Measurements from ENCODE around the gene EPHA8. TPM values are rescaled to one million over a fixed set of nuclear protein-coding genes. Genes with fewer than 3 reads are reported as not detected.

The EPHA8 gene
- polyA plus RNA-seq (ENCODE audit: insufficient read length), result 0.05 TPM

DNA sequence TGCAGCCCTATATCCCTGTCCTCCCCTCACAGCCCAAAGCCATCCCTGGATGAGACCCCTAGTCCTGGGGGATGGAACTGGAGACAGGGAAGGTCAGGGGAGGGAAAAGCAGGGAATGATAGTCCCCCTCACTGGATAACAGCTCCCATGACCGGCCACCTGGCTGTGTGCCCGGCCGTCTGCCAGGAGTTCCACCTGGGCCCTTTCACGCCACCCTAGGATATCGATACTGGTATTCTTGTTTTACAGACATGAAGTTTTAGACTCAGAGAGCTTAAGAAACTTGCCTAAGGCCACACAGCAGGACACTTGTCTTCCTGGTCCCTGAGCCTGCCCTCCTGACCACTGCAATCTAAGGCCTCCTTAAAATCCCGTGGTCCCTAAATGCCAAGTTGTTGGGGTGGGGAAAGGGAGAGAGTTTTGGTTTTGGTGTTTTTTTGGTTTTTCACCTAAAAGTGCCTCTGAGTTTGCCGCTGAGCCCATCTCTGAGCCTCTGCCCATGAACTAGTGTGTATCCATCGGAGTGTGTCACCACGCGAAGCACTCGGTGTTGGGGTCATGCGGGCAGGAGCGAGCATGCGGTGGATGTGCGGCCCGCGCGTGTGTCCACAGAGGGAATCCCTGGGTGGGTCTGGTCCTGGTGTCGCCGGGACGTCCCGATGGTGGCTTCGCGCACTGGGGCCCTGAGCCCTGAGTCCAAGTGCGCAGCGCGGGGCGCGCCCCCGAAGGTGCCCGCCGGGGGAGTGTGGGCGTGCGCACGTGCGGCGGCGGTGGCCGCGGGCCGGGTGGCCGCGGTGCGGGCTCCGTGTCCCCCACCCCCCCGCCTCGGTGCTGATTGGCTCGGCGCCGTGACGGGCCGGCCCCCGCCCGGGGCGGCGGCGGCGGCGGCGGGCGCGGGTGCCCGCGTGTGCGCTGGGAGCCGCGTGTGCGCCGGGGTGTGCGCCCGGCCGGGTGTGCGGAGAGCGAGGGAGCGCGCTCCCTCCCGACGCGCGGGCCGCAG is at the start of gene EPHA8:
Gene EPHA8, plus strand, starts transcription at position 906 of the 1,000 bp plus-strand sequence. CDS start 147 bp downstream, outside the sequence.
- no peak for DNase-seq (ENCODE audit: low read depth)

DNA sequence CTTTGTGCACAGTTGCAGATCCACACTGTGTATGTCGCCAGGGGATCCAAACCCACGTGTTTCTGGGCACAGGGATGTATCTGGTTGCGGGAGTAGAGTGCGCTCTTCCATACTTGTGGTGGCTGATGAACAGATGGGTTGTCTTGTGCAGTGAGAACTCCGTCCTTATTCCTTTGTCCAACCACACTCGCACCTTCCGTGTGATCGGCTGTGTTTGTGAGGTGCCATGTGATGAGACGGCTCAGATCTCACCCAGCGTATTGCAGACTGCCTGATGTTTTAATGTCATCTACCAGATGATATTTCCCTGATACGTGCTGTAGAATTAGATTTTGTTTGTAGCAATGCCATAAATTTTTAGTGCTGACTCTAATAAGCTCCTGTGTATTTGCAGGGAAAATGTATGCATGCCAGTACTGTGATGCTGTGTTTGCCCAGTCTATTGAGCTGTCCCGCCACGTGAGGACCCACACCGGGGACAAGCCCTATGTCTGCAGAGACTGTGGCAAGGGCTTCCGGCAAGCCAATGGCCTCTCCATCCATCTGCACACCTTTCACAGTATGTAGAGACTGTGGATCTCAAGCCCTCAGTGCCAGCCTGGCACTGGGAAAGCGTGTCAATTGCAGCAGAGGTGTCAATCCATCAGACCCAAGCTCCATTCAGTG is 46.2 kb upstream of the EPHA8 start:
- no peak for DNase-seq (ENCODE audit: low read depth)

DNA sequence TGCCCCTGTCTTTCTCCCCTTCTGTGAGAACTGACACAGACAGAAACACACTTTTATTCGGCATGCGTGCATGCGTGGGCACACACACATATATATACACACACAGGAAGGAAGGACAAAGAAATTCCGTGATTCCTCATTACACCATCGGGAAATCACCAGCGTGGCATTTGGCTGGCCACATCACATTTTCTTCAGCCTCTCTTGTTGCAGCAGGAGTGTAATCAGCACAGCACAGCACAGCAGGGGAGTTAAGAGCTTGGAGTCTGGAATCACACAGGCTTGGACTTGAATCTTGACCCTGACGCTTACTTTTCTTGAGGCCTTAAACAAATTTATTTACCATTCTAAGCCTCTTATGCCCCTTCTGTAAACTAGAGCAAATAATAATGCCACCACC is 45.3 kb upstream of the EPHA8 start:
- no peak for DNase-seq (ENCODE audit: low read depth)

DNA sequence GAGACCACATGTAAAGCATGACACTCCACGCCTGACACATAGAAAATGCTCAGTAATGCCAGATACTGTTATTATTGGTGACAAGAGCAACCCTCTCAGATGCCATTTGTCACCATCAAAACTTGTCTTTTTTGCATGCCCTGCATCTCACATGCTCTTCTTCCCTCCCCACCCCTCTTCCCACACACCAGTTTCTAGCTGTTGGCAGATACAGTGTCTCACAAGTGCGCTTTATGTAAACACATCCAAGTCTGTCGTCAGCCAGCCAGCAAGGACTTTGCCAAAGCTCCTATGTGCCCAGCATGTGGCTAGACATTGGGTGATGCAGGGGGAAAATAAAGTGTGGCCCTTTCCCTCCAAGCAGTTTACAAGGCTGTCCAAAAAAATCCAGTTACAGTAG is 44.9 kb upstream of the EPHA8 start:
- no peak for DNase-seq (ENCODE audit: low read depth)

DNA sequence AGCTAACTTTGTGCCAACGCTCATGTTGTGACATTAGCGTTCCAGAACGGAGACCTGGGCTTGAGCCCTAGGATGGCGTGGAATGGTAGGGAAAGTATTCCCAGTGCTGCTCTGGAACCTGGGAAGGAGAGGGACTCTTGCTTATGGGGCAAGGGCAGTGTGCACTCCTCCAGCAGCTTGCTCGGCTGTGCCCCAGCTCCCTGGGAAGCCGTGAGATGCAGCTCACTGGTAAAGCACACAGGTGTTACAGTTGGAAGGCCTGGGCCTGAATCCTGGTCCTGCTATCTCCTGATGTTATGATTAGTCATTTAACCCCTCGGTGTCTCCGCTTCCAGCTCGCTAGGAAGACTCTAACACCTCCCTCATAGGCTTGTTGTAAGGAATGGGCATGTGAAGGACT is 42.4 kb upstream of the EPHA8 start:
- DNase-seq (ENCODE audit: low read depth), result no peak

DNA sequence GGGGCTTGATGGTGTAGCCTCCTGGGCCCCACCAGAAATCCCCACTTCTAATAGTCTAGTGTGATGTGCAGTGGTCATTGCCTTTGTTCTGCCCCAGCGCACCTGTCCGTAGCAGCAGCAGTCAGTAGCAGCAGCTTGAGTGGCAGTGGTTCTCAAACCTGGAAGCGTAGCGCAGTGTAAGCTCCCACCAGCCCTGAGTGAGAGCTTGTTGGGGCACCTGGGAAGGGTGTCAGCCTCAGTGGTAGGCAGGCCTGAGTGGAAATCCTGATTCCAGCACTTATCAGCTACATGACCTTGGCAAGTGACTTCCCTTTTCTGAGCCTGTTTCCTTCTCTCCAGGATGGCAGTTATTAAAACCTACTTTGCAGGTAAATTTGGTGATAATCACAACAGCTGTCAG is 41.6 kb upstream of the EPHA8 start:
- DNase-seq (ENCODE audit: low read depth), result no peak

DNA sequence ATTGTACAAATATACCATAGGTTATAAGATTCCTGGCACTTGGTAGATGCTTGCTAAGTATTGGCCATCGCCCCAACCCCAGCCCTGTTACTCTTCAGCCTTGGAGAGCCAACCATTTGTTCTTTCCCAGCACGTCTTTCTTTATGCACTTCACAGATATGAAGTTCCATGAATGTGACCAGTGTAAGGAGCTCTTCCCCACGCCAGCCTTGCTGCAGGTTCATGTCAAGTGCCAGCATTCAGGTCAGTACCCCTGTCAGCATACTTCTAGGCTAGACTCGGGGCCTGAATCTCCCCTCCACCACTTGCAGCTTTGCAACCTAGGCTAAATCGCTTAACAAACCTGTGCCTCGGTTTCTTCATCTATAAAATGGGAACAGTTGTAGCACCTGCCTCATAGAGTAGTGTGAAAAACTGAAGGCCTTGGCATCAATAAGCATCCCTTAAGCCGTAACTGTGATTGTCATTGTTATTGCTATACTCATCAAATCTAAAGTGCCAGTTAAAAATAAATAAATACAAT is 41.0 kb upstream of the EPHA8 start:
- no peak for DNase-seq (ENCODE audit: low read depth)

DNA sequence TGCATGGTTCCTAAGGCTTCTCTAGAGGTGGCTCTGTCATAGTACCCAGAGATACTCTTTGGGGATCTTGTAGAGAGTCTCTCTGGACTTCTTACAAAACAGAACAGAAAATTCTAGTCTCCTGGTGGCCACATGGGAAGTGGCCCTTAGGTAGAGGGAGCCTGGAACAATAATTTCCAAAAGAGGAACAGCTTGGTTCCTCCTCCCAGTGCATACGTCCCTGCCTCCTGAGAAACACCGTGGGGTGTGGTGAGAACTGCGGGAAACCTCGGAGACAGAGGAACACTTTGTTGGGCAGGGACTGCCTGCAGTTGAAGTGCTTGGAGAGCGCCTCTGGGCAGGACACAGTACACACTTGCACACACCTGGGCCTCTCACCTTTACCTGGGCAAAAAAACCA is 38.8 kb upstream of the EPHA8 start:
- DNase-seq (ENCODE audit: low read depth), result no peak

DNA sequence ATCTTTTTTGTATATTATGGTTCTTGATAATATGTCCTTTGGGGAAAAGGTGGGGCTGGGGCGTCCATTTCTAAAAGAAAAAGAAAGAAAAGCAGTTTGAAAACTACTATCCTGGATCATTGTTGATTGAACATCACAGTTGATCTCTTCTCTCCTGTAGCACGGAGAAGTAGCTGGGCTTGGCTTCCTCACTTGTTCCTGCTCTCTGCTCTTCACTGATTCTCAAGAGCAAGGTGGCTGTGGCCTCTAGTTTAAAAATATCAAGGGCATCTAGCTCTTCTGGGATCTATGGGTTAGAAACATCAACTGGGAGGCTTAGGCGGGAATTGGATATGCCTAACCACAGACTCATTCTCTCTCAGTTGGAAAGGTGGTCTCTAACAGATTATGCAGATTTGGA is 38.1 kb upstream of the EPHA8 start:
- no peak for DNase-seq (ENCODE audit: low read depth)

DNA sequence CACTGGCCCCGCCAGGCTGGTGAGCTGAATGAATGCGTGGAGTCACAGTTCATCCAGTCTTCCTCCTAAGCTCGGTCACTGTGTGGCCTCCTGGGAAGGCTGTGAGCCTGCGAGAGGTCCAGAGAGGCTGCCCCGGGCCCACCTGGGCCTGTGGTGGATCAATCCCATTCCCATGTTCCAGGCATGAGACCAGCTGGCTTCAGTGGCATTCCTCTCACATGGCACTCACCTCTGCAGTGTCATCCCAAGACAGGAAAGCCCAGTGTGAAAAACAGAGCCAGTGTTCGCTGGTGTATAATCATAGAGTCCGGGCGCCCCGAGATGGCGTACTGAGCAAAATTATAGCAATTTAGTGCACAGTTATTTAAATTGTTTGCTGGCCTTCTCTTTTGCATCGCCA is 37.6 kb upstream of the EPHA8 start:
- DNase-seq (ENCODE audit: low read depth), result no peak

DNA sequence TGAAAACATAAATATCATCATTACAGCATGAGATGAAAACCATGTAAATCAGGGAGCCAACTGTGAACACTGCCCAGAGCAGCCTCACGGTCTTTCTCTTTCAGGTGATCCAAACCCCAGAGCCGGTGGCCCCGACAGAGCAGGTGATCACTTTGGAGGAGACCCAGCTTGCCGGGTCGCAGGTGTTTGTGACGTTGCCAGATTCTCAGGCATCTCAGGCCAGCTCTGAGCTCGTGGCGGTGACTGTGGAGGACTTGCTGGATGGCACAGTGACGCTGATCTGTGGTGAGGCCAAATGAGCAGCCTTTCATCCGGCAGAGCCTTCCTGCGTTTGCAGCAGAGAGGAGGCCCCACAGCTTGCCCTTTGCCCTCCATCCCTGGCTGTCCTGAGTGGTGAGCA is 37.2 kb upstream of the EPHA8 start:
- no peak for DNase-seq (ENCODE audit: low read depth)

DNA sequence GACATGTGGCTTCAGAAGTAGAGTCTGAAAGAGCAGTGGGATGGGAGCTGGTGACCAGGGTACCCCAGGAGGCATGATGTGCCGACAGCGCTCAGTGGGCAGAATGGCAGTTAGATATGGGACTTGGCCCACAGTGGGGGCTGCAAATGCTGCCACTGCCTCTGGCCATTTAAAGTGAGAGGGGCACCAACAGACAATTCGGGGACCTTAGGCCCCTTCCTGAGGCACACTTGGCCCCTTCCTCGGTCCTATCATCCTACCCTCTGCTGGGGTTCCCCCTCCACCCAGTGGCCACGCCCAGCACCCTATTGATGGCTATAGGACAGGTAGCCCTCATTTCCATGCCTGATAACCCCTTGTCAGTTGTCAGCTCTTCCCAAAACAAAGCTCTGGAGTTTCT is 36.6 kb upstream of the EPHA8 start:
- DNase-seq (ENCODE audit: low read depth), result no peak

DNA sequence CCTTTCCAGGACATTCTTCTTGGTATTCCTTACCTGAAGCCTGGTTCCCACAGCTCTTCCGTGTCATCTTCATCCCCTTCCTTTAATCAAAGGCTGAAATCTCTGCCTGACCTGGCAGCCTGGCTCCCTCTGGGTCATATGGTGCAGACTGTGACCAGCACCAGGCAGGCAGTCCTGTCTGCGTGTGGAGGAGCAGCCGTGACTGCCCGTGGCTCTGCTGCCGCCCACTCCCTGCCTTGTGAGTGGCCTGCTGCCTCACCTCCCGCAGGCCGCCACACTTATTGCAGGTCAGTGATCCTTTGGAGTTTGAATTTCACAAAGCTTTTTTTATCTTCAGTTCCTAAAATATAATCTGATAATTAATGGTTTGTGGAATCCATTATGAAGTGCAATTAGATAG is 36.2 kb upstream of the EPHA8 start:
- DNase-seq (ENCODE audit: low read depth), result no peak

DNA sequence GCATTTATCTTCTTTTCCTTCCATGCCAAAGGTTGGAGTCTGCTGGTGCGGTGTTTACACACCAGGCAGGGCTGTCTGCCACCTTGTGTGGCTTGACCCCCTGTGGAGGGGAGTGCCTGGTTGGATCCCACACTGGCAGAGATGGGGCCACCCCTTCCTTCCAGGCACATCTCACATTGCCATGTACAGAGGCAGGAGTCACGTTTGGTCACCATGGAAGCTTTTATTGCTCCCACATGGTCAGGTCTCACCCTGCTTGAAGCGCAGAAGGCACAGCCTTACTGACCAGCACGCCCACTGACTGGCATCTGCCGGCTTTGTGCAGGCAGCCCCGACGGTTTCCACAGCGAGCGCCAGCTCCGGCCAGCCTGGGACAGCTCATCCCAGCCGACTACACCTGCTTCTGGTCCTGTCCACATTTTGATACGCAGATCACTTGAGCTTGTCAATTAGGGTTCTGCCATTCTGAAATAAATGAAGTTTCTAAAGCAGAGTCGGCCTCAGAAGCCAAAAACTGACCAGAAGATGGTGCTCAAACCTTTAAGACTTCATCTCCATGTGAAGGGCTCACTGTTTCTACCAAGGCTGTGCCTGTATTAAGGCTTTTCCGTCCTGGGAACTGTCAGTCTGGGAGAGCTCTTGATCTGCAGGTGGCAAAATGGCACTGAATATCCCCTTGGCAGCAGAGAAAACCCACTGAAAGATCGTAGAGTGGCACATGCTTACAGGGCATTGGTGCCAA is 35.6 kb upstream of the EPHA8 start:
- DNase-seq (ENCODE audit: low read depth), result no peak

DNA sequence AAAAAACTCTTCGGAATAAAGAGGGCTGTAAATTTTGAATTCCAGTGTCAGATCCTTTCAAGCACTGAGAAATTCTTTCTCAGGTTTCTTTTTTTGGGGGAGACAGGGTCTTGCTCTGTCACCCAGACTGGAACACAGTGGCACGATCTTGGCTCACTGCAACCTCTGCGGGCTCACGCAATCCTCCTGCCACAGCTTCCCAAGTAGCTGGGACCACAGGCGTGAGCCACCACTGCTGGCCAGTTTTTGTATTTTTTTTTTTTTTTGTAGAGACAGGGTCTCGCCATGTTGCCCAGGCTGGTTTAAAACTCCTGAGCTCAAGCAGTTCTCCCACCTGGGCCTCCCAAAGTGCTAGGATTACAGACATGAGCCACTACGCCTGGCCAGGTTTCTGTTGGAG is 34.8 kb upstream of the EPHA8 start:
- no peak for DNase-seq (ENCODE audit: low read depth)

DNA sequence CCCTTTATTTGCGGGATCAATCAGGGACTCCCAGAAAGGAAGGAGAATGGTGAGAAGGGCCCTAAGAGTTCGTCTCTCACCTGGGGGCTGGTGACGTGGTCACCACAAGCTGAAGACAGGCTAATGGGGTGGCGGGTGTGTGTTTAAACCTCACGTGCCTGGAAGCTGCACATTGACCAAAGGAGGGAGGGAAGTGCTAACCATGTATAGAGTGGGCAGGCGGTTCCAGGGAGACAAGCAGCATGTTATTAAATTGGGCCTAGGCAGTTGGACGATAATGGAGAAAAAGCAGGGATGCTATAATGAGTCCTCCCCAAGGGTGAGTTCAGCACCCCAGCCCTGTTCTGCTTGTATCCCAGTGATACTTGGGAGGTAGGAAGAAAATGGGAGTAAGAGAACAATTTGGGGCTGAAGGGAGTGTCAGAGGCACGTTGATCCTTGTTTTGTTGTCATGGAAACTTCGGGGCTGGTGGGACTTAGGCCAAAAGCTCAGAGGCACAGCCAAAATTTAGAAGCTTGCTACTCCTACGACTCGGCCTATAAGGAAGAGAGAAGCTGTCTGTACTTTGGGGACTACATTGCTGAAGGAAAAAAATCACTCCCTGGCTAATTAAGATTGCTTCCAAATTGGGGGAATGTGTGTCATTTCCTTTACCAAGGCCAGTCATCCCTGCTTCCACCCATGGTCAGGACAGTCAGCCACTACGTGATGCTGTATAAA is 33.2 kb upstream of the EPHA8 start:
- DNase-seq (ENCODE audit: low read depth), result peak; percentile 81

DNA sequence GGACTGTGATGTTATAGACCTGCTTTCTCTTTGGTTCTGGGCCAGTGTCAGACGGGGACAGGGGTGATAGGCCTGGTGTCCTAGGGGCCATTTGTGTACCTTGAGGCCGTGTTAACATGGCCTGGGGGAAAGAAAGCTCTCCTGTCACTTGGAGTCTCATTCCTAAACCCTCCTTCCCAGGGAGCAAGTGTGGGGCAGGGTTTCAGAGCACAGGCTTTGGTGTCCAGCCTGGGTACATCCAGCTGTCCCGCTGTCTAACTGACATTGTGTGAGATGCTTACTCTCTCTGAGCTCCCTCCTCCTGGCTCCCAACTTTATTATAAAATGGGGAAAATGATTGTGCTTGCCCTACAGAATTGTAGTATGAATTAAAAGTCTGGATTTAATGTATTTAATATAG is 32.6 kb upstream of the EPHA8 start:
- DNase-seq (ENCODE audit: low read depth), result no peak

DNA sequence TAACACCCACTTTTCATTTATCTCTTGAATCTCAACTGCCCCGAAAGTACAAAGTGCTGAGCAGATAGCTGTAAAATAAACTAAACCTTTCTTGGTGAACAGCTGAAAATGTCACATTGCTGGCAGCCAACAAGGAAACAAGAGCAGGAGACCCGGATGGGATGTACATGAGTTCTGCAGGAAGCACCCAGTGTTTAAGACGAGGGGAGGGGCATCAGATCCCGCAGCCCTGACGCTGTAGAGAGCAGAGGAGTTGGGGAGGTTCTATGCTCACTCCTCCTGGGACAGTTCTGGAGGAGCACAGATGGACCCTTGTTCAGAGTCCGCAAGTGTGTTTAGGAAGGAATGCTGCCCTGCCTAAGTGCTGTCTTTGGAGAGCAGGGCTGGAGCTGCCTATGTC is 32.0 kb upstream of the EPHA8 start:
- no peak for DNase-seq (ENCODE audit: low read depth)

DNA sequence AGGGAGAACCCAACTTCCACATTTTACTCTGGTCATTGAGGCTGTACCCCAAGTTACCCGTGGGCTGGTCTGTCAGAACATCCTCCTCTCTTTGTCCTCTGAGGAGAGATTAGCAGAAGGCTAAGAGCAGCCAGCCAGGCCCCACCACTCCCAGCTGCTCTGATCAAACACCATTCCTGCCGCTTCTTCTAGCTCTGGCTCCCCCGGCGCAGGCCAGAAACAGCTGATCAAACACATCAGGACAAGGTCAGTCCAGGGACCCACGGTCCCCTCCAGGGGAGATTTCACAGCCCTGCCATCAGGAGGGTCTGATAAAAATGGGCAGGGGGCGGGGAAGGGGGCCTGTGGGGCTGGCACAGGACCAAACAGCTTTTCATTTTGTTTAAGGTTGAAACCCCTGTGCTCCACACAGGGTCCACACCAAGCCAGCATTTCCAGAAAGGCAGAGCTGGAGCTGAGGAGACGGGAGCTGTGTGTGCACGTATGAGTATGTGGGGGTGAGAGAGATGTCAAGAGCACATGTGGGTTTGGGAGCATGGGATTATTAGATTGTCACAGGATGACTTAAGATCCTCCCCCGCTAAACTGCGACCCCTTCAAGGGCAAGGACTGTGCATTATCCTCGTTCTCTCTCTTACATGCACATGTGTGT is 29.9 kb upstream of the EPHA8 start:
- no peak for DNase-seq (ENCODE audit: low read depth)

DNA sequence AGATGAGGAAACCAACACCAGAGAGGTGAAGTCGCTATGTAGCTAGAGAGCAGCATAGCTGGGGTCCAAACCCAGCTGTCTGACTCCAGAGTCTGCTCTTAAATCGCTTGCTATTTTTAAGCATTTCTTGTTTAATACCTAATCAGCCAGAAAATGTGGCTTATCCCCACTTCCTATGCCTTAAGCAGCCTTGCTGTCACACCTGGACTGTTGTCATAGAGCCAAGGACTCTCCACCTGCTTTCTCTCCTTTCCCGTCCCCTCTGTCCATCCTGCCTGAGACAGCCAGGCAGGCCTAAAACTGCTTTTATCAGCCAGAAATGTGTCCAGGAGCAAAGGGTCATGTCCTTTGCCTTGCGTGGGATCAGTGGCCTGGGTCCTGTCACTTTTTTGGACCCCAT is 28.3 kb upstream of the EPHA8 start:
- no peak for DNase-seq (ENCODE audit: low read depth)

DNA sequence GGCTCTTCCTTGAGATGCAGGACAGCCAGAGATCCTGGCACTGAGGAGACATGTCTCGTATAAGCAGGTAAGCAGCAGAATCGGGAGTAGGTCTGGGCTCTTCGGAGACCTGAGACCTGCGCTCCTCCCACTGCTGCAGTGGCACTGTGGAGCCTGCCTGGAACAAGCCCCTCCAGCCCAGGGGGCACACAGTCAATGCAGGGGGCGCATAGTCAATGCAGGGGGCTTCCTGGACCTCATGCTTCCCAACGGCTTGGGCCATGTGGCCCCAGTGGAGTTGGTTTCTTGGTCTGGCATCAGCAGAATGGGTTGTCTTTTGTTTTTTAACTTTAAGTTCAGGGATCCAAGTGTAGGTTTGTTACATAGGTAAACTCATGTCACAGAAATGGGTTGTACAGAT is 27.9 kb upstream of the EPHA8 start:
- no peak for DNase-seq (ENCODE audit: low read depth)

Data from forelimb muscle (tissue), 1 donor.